GM19099 (cell line): ENCODE measurements around the gene NPHP1.

Experiments used
- POLR2A ChIP-seq: IDR thresholded peaks from 3 replicates; pipeline ENCODE4 v1.6.1; 2011; ENCODE audit warnings: low read depth; ENCODE audit not compliant: insufficient read length; ENCODE audit errors: extremely low read depth

NPHP1 gene

DNA sequence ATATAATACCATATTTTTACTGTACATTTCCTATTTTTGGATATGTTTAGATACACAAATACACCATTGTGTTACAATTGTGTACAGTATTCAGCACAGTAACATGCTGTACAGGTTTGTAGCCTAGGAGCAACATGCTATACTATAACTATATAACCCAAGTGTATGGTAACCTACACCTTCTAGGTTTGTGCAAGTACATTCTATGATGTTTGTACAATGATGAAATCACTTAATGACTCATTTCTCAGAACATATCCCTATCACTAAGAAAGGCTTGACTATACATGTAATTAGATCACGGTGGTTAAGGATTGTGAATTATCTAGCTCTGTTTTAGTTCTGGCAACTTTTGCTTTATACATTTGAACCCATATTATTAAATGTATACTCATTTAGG is 31.3 kb downstream of the NPHP1 start:
- no peak for TF ChIP-seq POLR2A

DNA sequence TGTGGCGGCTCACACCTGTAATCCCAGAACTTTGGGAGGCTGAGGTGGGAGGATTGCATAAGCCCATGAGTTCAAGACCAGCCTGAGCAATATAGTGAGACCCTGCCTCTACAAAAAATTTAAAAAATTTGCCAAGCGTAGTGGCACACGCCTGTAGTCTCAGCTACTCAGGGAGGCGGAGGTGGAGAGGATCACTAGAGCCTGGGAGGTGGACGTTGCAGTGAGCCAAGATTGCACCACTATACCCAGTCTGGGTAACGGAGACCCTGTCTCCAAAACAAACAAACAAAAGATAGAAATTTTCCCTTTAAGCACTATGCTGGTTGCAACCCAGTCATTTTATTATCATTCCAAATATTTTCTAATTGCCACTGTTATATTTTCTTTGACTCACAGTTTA is 32.3 kb downstream of the NPHP1 start:
- TF ChIP-seq POLR2A = no peak

DNA sequence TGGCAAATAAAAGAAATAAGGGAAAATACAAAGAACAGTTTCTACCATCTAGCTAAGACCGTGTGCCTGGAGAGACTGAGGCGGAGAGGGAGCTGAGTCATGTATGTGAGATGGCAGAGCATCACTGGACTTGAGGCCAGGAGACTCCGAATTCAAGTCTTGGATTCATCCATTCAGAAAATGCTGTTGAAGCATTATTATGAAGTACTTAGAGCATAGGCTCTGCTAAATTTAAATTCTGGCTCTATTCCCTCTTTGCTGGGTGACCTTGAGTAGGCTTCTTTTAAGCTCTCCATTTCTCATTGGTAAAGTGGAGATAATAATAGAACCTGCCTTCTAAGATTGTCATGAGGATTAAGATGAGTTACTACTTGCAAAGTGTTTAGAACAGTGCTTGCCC is 34.7 kb downstream of the NPHP1 start:
- no peak for TF ChIP-seq POLR2A

DNA sequence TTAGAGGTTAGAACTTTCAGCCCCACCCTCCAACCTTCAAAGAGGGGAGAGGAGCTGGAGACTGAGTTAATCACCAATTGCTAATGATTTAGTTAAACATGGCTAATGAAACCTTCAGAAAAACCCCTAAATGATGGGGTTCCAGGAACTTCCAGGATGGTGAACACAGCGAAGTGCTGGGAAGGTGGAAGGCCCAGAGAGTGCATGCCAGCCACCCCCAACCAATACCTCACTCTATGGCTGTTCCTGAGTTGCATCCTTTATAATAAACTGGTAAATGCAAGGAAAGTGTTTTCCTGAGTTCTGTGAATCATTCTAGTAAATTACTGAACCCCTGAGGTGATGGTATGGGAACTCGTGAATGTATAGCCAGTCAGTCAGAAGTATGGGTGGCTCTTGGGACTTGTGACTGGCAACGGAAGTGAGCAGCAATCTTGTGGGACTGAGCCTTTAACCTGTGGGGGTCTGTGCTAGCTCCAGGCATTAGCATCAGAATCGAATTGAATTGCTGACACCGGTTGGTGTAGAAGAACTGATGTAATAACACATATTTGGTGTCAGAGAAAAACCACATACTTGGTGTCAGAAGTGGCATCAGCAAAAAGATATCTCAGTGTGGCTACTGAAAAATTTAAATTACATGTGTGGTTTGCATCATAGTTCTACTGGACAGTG is 37.4 kb downstream of the NPHP1 start:
- TF ChIP-seq POLR2A = no peak

DNA sequence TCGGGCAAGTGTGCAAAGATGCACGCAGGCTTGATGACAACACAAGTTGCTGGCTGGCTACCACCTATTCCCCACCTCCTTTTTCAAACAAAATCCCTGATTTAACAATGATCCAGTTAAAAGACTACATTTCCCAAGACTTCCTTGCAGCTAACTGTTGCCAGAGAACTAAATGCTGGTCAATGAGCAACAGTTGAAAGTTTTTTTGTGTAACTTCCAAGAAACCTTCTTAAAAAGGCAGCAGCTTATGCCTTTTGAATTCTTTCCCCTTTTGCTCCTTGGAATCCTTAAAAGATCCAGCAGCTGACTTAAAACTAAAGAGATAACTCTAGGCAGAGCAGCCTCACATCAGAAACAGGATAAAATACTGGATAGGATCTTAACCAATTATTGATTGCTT is 38.5 kb downstream of the NPHP1 start:
- no peak for TF ChIP-seq POLR2A

DNA sequence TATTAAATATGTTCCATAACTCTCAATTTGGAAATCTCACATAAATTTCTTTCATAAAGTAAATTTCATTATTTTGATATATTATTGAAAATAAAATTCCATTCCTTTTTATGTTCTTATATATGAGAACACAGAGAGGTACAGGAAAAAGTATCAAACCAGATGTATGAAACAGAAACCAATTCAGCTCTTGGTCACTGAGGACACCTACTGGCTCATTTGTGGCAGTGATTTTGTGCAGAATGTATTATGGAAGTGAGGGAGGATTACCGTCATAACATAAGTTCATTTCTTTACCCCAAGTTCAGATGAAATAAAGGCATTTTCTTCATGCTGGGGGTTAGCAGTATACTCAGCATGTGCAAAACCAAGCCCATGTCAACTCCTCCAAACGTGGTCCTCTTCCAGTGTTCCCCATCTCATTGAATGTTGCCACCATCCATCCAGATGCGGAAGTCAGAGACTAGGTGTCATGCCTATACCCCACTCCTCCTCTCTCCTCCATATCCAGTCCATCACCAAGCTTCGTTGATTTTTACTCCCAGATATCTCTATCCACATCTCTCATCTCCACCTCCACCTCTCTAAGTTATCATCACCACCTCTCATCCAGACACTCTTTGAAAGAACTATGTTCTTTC is 47.5 kb downstream of the NPHP1 start:
- no peak for TF ChIP-seq POLR2A

DNA sequence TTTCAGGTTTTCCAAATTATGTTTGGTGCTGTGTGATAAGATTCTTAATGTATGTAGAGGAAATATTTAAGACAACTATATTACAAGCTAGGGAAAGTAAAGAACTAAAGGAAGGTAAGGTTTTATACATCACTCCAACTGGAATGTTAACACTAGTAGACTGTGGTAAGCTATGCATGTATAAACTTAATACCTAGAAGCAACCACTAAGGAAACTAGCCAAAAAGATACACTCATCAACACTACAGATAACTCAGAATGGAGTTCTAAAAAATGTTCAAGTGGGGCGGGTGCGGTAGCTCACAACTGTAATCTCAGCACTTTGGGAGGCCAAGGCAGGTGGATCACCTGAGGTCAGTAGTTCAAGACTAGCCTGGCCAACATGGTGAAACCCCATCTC is 51.4 kb downstream of the NPHP1 start:
- TF ChIP-seq POLR2A = no peak

DNA sequence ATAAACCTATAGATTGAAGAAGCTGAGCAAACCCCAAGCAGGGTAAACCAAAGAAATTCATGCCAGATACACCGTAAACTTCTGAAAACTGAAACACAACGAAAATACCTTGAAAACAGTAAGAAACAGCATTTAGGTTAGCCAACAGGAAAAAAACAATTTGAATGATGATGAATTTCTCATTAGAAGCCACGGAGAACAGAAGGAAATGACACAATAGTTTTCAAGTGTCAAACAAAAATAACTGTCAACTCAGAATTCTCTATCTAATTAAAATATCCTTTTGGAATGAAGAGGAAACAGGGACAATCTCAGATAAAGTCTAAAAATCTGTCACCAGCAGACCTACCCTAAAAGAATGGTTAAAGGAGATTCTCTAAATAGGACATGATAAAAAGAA is 51.9 kb downstream of the NPHP1 start:
- no peak for TF ChIP-seq POLR2A

DNA sequence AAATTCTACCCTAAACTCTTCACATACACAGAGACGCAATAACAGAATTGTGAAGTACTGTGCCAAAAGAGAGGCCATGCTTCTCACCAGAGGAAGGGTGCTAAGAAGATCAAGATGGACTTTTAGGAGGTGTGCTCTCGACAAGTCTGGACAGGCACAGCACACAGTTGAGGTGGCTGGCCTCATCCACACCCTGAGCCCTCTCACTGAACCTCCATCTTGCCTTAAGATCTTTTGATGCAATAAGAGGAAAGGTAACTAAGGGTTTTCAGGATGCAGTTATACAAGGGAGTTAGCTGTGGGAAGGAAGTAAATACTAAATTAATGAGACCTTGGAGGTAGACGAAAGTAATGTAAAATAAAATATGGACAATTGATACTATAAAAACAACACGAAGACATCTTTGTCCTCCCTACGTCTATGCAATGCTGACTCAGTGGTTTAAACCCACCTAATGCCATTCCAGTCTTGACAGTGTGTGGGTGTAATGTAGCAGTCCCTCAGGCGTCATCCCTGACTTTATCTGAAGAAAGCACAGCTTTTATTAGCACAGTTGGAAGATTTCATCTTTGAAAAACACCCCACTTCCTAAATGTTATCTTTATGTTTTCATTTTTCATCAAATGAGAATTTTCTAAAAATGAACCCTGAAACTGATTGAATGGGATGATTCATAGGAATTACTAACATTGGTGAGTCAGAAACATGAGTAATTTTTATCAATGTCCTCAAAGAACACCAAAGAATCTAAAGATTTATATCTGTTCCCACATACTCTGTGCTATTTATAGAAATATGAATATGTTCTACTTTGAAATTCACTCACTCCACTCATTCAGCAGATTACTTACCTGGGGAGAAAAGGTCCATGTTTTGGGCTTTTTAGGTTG is 55.2 kb downstream of the NPHP1 start:
- no peak for TF ChIP-seq POLR2A

DNA sequence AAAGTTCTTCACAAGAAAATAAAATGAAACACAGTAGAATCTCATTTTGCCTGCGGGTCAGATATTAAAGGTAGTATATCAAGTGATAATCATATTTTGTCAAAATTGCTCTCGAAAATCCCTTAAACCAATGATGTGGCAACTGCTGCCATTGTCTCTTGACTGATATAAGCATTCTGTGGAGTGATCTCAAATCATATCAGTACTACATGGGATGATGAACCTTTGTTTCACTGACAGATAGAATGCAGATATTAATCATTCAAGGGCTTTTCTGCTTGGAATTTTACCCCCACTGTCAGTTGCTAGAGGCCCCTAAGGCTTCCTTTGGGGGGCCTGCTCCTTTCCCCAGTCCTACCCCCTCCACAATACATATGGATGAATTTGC is 57.9 kb downstream of the NPHP1 start:
- no peak for TF ChIP-seq POLR2A

DNA sequence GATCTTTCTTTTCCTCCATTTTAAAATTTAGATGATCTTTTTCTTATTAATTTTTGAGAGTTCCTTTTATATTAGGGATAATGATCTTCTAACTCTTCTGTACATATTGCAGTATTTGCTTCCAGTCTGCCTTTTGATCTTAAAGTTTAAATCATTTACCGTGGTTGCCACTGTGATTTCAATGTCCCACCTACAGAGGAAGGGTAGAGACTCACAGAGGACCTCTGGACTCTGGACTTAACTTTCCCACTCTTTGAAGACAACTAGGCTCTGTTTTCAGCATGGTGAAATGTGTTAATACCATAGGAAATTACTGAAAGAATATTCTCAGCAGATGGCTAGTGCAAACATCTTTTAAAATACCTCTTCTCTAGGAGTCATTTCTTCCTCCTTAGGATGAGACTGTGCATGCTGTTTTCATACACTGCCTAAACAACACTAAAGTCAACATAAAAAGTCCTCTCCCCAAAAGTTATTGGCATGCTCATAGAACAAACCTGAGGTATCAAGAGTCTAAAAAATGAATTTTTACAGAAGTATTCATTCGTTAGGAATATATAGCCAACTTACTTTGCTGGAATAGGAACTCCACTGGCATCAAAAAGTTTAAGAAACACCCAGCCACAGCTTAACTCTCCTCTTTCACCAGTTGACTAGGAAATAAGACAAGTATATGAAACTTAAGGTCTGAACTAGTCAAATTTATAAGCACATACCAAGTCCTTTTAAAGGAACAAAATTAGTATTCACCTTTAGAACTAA is 58.4 kb downstream of the NPHP1 start:
- TF ChIP-seq POLR2A = no peak

DNA sequence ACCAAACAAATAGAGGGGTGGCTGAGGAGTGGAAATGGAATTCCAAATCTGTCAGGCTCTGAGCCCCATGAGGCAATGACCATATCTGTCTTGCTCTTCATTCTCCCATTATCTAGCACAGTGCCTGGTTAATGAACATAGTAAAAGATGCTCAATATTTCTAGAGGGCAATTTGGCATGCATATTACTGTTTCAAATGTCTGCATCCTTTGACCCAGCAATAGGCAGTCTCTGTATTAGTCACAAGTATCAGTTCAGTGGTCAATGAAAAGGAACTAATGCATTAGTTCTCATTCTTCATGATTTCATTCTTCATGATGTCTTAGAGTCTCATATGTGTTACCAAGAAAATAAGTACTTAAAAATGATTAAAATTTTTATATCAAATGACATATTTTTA is 60.8 kb downstream of the NPHP1 start:
- TF ChIP-seq POLR2A = no peak

DNA sequence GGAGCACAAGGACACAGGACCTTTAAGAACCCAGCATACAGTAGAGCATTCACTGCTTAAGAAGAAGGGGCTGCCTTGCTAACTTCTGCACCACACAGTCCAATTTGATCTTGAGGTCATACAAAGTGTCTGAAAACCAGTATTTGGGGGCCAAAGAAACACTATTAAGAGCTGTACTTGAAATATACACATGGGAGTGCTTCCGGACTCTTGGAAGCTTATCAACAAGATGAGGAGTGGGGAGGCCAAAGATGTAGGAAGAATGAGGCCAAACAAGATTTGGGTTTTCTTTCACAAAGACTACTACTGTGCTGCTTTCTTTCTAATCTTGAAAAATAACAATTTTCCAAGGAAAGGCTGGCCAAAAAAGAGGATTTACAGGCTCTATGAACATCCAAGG is 64.4 kb downstream of the NPHP1 start:
- no peak for TF ChIP-seq POLR2A

DNA sequence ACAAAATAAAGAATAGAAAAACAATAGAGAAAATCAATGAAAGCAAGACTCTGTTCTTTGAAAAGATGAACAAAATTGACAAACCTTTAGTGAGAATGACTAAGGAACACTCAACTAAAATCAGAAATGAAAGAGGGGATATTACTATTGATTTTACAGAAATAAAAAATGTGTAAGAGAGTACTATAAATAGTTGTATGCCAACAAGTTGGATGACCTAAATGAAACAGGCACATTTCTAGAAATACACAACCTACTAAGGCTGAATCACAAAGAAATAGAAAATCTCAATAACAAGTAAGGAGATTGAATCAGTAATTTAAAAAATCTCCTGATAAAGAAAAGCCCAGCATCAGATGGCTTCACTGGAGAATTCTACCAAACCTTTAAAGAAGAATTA is 70.8 kb downstream of the NPHP1 start:
- TF ChIP-seq POLR2A = no peak

DNA sequence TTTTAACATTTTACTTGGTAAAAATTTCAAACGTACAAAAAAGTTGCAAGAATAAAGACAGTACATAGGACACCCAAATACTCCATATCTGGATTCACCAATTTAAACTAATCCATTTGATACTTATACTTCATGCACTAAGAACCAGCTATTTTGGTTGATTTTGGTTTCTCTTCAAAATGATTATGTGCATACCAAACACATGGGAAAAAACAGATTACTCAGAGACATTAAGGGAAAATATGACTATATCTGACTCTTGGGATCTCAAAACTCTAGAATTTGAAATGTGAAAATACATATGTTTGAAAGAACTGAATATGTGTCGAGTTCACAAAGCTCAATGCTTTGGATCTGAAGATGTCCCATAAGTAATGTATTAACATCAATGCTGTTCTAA is 73.6 kb downstream of the NPHP1 start:
- no peak for TF ChIP-seq POLR2A
